OCI-LY1 (cell line): Measurements from ENCODE around the gene LTBP1.

Experiments
- H2AFZ ChIP-seq: fragments of 200-600 bp; sonication (generic), shearing (Covaris generic); 2 replicates; pipeline ENCODE4 v1.6.0; 2014; ENCODE audit warnings: antibody characterized with exemption, mild to moderate bottlenecking, low read length
- H3F3A ChIP-seq: fragments of 200-600 bp; sonication (generic), shearing (Covaris generic); 2 replicates; pipeline ENCODE4 v1.6.0; 2014; ENCODE audit warnings: mild to moderate bottlenecking, antibody characterized with exemption, low read length, moderate library complexity; ENCODE audit not compliant: insufficient read depth
- H3K27ac ChIP-seq: fragments of 200-600 bp; sonication (generic); 2 replicates; pipeline ENCODE4 v1.5.1; 2014; ENCODE audit warnings: low read length, mixed run types, mild to moderate bottlenecking, low read depth; ENCODE audit not compliant: poor library complexity, severe bottlenecking
- H3K27me3 ChIP-seq: fragments of 200-600 bp; sonication (generic); 2 replicates; pipeline ENCODE4 v1.6.0; 2014; ENCODE audit warnings: antibody characterized with exemption, mild to moderate bottlenecking, low read length, moderate library complexity; ENCODE audit not compliant: insufficient read depth
- H3K36me3 ChIP-seq: fragments of 200-600 bp; sonication (generic); 2 replicates; pipeline ENCODE4 v1.6.1; 2014; ENCODE audit warnings: mild to moderate bottlenecking, antibody characterized with exemption, low read length, moderate library complexity, mixed read lengths; ENCODE audit not compliant: insufficient read depth
- H3K4me1 ChIP-seq: fragments of 200-600 bp; sonication (generic); 2 replicates; pipeline ENCODE4 v1.5.1; 2014; ENCODE audit warnings: mild to moderate bottlenecking, low read length, moderate library complexity; ENCODE audit not compliant: insufficient read depth, severe bottlenecking
- H3K4me2 ChIP-seq: fragments of 200-600 bp; sonication (generic), shearing (Covaris generic); 2 replicates; pipeline ENCODE4 v1.6.1; 2014; ENCODE audit warnings: low read length
- H3K4me3 ChIP-seq: fragments of 200-600 bp; sonication (generic); 2 replicates; pipeline ENCODE4 v1.5.1; 2014; ENCODE audit warnings: low read length, low read depth, mild to moderate bottlenecking, mixed read lengths; ENCODE audit not compliant: poor library complexity, severe bottlenecking
- H3K79me2 ChIP-seq: fragments of 200-600 bp; shearing (Covaris generic); 2 replicates; pipeline ENCODE4 v1.6.1; 2016; ENCODE audit warnings: mixed run types, low read length, mixed read lengths; ENCODE audit not compliant: insufficient read depth
- H3K9ac ChIP-seq: fragments of 200-600 bp; sonication (generic), shearing (Covaris generic); 2 replicates; pipeline ENCODE4 v1.6.1; 2014; ENCODE audit warnings: mild to moderate bottlenecking, low read length, mixed read lengths
- H3K9me2 ChIP-seq: fragments of 200-600 bp; sonication (generic), shearing (Covaris generic); 2 replicates; pipeline ENCODE4 v1.6.1; 2014; ENCODE audit warnings: low read depth, mild to moderate bottlenecking, low read length, mixed read lengths
- H3K9me3 ChIP-seq: fragments of 200-600 bp; shearing (Covaris generic); 2 replicates; pipeline ENCODE4 v1.6.1; 2014; ENCODE audit warnings: low read length, mixed read lengths
- H4K20me1 ChIP-seq: fragments of 200-600 bp; sonication (generic), shearing (Covaris generic); 2 replicates; pipeline ENCODE4 v1.6.0; 2016; ENCODE audit warnings: mild to moderate bottlenecking, low read length; ENCODE audit not compliant: insufficient read depth
- EZH2 ChIP-seq: fragments of 200-600 bp; sonication (generic), shearing (Covaris generic); IDR thresholded peaks from 2 replicates; pipeline ENCODE4 v1.8.0; 2017; ENCODE audit warnings: borderline replicate concordance, mixed run types, mild to moderate bottlenecking, antibody characterized with exemption, low read length, moderate library complexity, mixed read lengths
- TF ChIP-seq, protein P1 (sequence below): fragments of 200-600 bp; sonication (generic), shearing (Covaris generic); IDR thresholded peaks from 2 replicates; pipeline ENCODE4 v1.5.1; 2017; ENCODE audit warnings: mild to moderate bottlenecking, antibody characterized with exemption, low read length, moderate library complexity, mixed read lengths

The LTBP1 gene

DNA sequence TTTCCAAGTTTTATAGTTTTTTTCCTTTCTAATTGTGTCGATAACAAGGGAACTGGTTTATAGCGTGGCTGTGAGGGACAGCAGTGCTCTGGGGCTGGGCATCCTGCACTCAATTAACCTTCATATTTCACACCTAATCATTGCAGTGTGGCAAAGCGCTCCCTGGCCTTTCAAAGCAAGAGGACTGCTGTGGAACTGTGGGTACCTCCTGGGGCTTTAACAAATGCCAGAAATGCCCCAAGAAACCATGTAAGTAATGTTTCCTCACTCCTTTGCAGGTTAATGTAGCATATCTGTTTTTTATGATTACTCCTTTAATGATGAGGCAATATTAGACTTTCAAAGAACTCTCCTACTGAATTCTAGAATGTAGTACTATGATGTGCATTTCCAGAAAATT is 270.7 kb downstream of the LTBP1 start:
- no peak overlapping the region for H3K9ac ChIP-seq
- H3K27me3 ChIP-seq: no peaks in the 10 kb centered on the region
- H3F3A ChIP-seq: no peaks in the 10 kb centered on the region
- H3K4me2 ChIP-seq: no peak overlapping the region
- H3K9me3 ChIP-seq: no peaks in the 10 kb centered on the region
- peaks cover 82% of the 10 kb centered on the region for H3K36me3 ChIP-seq
- TF ChIP-seq EZH2: no peak
- TF ChIP-seq, protein P1, sequence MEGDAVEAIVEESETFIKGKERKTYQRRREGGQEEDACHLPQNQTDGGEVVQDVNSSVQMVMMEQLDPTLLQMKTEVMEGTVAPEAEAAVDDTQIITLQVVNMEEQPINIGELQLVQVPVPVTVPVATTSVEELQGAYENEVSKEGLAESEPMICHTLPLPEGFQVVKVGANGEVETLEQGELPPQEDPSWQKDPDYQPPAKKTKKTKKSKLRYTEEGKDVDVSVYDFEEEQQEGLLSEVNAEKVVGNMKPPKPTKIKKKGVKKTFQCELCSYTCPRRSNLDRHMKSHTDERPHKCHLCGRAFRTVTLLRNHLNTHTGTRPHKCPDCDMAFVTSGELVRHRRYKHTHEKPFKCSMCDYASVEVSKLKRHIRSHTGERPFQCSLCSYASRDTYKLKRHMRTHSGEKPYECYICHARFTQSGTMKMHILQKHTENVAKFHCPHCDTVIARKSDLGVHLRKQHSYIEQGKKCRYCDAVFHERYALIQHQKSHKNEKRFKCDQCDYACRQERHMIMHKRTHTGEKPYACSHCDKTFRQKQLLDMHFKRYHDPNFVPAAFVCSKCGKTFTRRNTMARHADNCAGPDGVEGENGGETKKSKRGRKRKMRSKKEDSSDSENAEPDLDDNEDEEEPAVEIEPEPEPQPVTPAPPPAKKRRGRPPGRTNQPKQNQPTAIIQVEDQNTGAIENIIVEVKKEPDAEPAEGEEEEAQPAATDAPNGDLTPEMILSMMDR: no peak
- no peak overlapping the region for H3K4me3 ChIP-seq
- peaks cover 30% of the 10 kb centered on the region for H3K4me1 ChIP-seq
- H3K79me2 ChIP-seq: no peaks in the 10 kb centered on the region
- no peak overlapping the region for H2AFZ ChIP-seq
- H4K20me1 ChIP-seq: no peaks in the 10 kb centered on the region
- H3K9me2 ChIP-seq: no peaks in the 10 kb centered on the region
- no peak overlapping the region for H3K27ac ChIP-seq

DNA sequence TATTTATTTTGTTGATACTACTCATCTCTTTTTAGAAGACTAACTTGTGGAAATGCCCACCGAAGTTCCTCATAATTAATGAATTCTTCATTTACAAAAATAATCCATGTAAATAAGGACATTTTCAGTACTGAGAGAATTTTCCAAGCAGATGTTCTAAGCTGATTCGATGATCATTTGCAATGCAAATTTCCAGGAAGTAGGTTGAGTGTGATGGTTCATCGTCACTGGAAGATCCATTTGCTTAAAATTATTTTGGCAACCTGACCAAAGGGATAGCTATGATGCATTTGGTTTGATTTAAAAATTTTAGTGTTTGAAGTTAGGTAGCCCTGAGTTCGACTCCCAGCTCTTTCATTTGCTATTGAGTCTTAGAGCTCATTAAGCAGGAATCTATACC is 272.4 kb downstream of the LTBP1 start:
- H3K36me3 ChIP-seq: peaks cover 84% of the 10 kb centered on the region
- no peaks in the 10 kb centered on the region for H4K20me1 ChIP-seq
- no peak overlapping the region for H3K4me3 ChIP-seq
- peaks cover 15% of the 10 kb centered on the region for H3K4me1 ChIP-seq
- H2AFZ ChIP-seq: no peak overlapping the region
- H3K9me3 ChIP-seq: no peaks in the 10 kb centered on the region
- no peaks in the 10 kb centered on the region for H3K79me2 ChIP-seq
- H3K27me3 ChIP-seq: no peaks in the 10 kb centered on the region
- no peaks in the 10 kb centered on the region for H3K9me2 ChIP-seq
- H3F3A ChIP-seq: no peaks in the 10 kb centered on the region
- TF ChIP-seq EZH2: no peak
- TF ChIP-seq, protein P1: no peak
- H3K27ac ChIP-seq: no peak overlapping the region
- no peak overlapping the region for H3K9ac ChIP-seq
- H3K4me2 ChIP-seq: no peak overlapping the region

DNA sequence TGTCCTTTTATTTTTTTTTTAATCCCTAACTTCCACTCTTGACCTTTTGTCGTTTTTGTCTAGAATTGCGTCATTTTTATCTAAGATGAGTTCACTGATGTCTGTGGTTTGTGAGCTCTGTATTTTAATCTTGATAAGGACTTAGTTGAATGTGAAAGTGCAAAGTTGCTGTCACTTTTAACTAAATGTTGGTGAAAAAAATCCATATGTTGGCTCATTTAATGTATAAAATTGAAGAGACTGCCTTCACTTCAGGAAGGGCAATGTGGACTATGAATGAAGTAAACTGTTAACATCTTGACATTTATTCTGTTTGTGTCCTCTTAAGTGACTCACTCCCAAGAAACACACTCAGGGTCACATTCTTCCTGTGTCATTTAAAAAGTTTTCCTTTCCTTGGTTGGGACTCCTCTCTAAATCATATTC is 273.1 kb downstream of the LTBP1 start:
- Histone ChIP-seq H2AFZ (no peak overlapping the region), H3K27ac (no peak overlapping the region), H3K9me3 (no peaks in the 10 kb centered on the region), H3K4me1 (peaks cover 7% of the 10 kb centered on the region), H3K36me3 (peaks cover 92% of the 10 kb centered on the region), H3K4me2 (no peak overlapping the region), H3K79me2 (no peaks in the 10 kb centered on the region), H4K20me1 (no peaks in the 10 kb centered on the region), H3K9ac (no peak overlapping the region), H3F3A (no peaks in the 10 kb centered on the region), H3K4me3 (no peak overlapping the region), H3K9me2 (no peaks in the 10 kb centered on the region), H3K27me3 (no peaks in the 10 kb centered on the region)
- TF ChIP-seq EZH2: no peak
- TF ChIP-seq, protein P1: no peak
